ENCODE measurements around the gene STPG3. TPM values are rescaled to one million over a fixed set of nuclear protein-coding genes. Genes with fewer than 3 reads are reported as not detected.

The STPG3 gene
- total and polyA plus RNA-seq, 2 experiments from 2014 or later, result not detected

- TF ChIP-seq ETS1 (IDR thresholded peaks at IDR 0.05), result no peak
- TF ChIP-seq POLR2AphosphoS5 (IDR thresholded peaks at IDR 0.05; ENCODE audit: low read depth), result no peak
- no peak for TF ChIP-seq EZH2 (IDR thresholded peaks at IDR 0.05; ENCODE audit: low read depth, unreplicated experiment)
- TF ChIP-seq ZNF114 (CRISPR knock-in tag; IDR thresholded peaks at IDR 0.05), result no peak
- TF ChIP-seq ZNF462 (CRISPR knock-in tag; IDR thresholded peaks at IDR 0.05), result no peak
- TF ChIP-seq NANOG (IDR thresholded peaks at IDR 0.05; ENCODE audit: borderline replicate concordance), result no peak
Observed at GRCh38 chr9:137225699-137226331, 25.3 kb upstream of the STPG3 start (continued).

- H3K4me2 ChIP-seq, result no peak overlapping the region
- no peak overlapping the region for H3K27ac Mint-ChIP-seq
- 0 out of 2 replicates have a peak, but pooled peaks cover 6% of the 10 kb centered on the region for H3F3A ChIP-seq (replicated peaks; ENCODE audit: low read depth)
- H3K4me3 ChIP-seq, result no peak overlapping the region
- H3K36me3 Mint-ChIP-seq (ENCODE audit: low read depth), result no peaks in the 10 kb centered on the region
- no peak overlapping the region for H2AFZ ChIP-seq
- H3K36me3 ChIP-seq (ENCODE audit: insufficient read depth), result no peaks in the 10 kb centered on the region
- no peaks in the 10 kb centered on the region for H4K20me1 ChIP-seq (replicated peaks; ENCODE audit: insufficient read depth)
- H3K27ac ChIP-seq (ENCODE audit: low read depth), result no peak overlapping the region
- peaks cover 9% of the 10 kb centered on the region; the same call in 1 of the 2 replicates for H3K27me3 ChIP-seq (ENCODE audit: insufficient read depth)
- H3K79me2 ChIP-seq (replicated peaks; ENCODE audit: insufficient read depth), result no peaks in the 10 kb centered on the region
- no peaks in the 10 kb centered on the region for H3K9me2 ChIP-seq (ENCODE audit: insufficient read depth)
- peaks cover 2% of the 10 kb centered on the region; the same call in 2 of the 3 replicates for H3K4me1 Mint-ChIP-seq
- peaks cover 3% of the 10 kb centered on the region for H3K27me3 Mint-ChIP-seq (ENCODE audit: insufficient read depth, low read depth, poor library complexity)
- H3K9me3 Mint-ChIP-seq, result no peaks in the 10 kb centered on the region
- no peak overlapping the region for H3K4me3 Mint-ChIP-seq
- DNase-seq (ENCODE audit: low spot score) (no peak), ATAC-seq (no peak)
- H3K4me1 ChIP-seq (ENCODE audit: insufficient read depth), result no peaks in the 10 kb centered on the region; the same call in 1 of the 2 replicates
- TF ChIP-seq ZNF114 (CRISPR knock-in tag; IDR thresholded peaks at IDR 0.05) (no peak), ZNF331 (CRISPR knock-in tag; IDR thresholded peaks at IDR 0.05; ENCODE audit: low read depth) (no peak), CREB1 (CRISPR knock-in tag; IDR thresholded peaks at IDR 0.05; ENCODE audit: low read depth) (no peak), EZH2 (IDR thresholded peaks at IDR 0.05; ENCODE audit: low read depth, unreplicated experiment) (no peak), EZH2phosphoT487 (IDR thresholded peaks at IDR 0.05; ENCODE audit: unreplicated experiment) (no peak), REST (IDR thresholded peaks at IDR 0.05; ENCODE audit: unreplicated experiment) (no peak), STAT1 (IDR thresholded peaks at IDR 0.05; ENCODE audit: unreplicated experiment) (no peak), NANOG (IDR thresholded peaks at IDR 0.05; ENCODE audit: borderline replicate concordance) (no peak), ETS1 (IDR thresholded peaks at IDR 0.05) (no peak)
Observed at GRCh38 chr9:137226338-137227053, 24.6 kb upstream of the STPG3 start.

Data from GM23338 (cell line).